GM08714 (cell line): ENCODE results near the gene TIMM8B.

Source experiments
- H3K4me3 ChIP-seq: fragments of 200-500 bp; sonication (Bioruptor generic); 2 replicates; pipeline ENCODE4 v1.5.1; 2014; ENCODE audit warnings: mild to moderate bottlenecking, low read length, inconsistent platforms
- ZNF274 ChIP-seq: IDR thresholded peaks from 2 replicates; pipeline ENCODE4 v1.6.1; 2012; ENCODE audit warnings: mild to moderate bottlenecking, low read depth, low read length

Gene TIMM8B, protein sequence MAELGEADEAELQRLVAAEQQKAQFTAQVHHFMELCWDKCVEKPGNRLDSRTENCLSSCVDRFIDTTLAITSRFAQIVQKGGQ

DNA sequence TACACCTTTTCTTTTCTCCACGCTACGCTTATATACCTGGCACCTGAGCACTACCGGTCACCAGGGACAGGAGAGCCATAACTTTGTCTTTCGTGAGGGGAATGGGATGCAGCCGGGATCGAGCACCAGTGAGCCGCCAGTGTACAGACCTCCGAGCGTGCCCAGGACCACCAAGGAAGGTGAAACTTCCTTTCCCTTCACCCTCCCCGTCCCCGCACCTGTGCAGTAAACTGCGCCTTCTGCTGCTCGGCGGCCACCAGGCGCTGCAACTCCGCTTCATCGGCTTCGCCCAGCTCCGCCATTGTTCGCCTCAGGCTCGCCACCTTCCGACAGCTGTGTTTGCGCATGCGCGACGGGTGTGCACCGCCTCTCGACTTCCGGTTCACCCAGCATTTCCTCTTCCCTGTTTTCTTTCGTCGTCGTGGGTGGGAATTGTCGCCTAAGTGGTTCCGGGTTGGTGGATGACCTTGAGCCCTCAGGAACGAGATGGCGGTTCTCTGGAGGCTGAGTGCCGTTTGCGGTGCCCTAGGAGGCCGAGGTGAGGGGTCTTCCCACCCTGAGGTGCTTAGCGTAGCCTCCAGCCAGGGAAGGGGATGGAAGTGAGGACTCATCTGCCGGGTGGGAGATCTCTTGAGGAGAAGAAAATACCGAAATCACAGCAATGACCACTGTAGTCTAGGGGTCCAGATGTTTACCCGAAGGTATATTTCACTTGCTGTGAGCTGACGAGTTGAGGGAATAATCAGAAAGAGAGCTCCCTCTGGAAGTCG lies at the start of gene TIMM8B, which contains the start of gene SDHD:
TIMM8B (minus strand) TSS at position 335 of the 770 bp plus-strand sequence; CDS start at position 302, 33 bp downstream.
SDHD (plus strand) TSS at position 452 of the 770 bp plus-strand sequence; CDS start at position 487, 35 bp downstream.
- H3K4me3 ChIP-seq = peak within 1 kb of the TSS; percentile 99
- no peak for TF ChIP-seq ZNF274

- H3K4me3 ChIP-seq = no peak overlapping the region
Observed at GRCh38 chr11:112134473-112134872, 47.9 kb upstream of the TIMM8B start.

DNA sequence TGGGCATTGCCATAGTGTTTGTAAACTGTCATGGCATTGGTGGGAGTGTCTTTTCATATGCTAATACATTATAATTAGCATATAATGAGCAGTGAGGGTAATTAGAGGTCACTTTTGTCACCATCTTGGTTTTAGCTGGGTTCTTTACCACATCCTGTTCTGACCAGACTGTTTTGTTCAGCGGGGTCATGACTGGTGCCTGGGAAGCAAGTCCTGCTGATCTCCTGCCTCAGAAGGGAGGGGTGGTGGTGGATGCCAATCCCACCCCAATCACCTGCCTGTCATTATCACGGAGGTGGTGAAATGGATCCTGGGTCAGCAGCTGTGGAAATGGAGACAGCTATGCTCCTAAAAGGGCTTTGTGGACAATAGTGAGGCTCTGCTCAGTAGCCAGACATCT lies 46.2 kb upstream of the TIMM8B start:
- TF ChIP-seq ZNF274 = no peak
- no peak overlapping the region for H3K4me3 ChIP-seq

More at GRCh38 chr11:112134473-112134872, 47.9 kb upstream of the TIMM8B start:
- no peak for TF ChIP-seq ZNF274

- H3K4me3 ChIP-seq = no peak overlapping the region
- TF ChIP-seq ZNF274 = no peak
Observed at GRCh38 chr11:112129656-112130055, 43.1 kb upstream of the TIMM8B start.

DNA sequence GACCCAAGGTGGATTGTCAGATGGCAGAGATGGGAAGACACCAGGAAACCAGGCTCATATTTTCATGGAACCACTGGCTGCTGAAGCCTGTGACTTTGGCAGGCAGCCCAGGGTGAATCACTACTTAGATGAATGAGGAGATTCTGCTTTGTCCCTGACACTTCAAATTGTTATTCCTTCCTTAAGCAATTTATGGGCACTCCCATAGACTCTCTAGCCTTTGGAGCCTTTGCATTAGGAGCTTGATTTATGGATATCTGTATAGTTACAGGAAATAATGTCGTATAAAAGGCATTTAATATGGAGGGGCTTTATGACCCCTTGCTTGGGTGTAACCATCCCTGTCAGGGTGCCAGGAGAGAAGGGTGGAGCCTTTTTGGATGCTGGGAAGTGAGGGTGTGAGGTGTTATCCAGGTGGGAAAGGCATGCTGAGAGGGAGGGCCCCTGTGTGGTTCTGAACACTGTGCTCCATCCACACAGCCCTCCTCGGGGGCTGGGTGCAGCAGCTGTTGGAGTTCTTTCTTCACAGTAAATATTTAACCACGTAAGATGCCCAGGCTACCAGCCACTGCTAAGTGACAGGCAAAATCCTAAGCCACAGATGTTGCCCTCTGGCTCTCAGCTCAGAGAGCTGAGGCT lies 42.0 kb upstream of the TIMM8B start:
- H3K4me3 ChIP-seq = no peak overlapping the region
- TF ChIP-seq ZNF274 = no peak

DNA sequence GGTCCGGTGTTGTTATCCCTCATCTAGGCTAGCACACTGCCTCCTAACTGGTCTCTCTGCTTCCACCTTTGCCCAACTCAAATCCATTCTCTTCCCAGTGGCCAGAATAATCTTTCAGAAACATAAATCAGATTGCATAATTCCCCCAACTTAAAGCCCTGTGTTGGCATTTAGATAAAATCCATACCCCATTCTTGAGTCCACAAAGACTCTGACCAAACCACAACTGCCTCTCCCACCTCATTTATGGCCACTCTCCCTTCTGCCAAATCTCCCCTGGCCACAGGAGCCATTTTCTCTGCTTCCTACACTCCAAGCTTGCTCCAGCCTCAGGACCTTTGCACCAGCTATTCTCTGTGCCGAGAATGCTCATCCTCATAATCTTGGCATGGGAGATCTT lies 40.5 kb upstream of the TIMM8B start:
- no peak for TF ChIP-seq ZNF274
- H3K4me3 ChIP-seq = no peak overlapping the region

- H3K4me3 ChIP-seq = no peak overlapping the region
- TF ChIP-seq ZNF274 = no peak
Observed at GRCh38 chr11:112123129-112123528, 36.6 kb upstream of the TIMM8B start.

GRCh38 chr11:112121981-112122615 lies 35.5 kb upstream of the TIMM8B start:
- no peak for TF ChIP-seq ZNF274
- H3K4me3 ChIP-seq = no peak overlapping the region

DNA sequence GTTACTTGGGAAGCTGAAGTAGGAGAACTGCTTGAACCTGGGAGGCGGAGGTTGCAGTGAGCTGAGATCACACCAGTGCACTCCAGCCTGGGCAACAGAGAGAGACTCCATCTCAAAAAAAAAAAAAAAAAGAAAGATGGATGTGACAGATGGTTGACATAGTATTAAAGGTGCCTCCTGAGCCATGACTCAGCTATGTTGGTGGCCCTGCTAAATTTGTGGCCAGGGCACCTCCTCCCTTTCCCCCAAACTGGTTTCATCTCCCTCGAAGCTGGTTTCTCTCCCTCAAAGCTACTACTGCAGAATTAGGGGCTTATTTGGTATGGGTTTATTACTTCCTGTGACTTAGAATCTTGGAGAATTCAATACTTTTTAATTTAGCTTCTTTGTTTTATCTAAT lies 31.6 kb upstream of the TIMM8B start:
- TF ChIP-seq ZNF274 = no peak

DNA sequence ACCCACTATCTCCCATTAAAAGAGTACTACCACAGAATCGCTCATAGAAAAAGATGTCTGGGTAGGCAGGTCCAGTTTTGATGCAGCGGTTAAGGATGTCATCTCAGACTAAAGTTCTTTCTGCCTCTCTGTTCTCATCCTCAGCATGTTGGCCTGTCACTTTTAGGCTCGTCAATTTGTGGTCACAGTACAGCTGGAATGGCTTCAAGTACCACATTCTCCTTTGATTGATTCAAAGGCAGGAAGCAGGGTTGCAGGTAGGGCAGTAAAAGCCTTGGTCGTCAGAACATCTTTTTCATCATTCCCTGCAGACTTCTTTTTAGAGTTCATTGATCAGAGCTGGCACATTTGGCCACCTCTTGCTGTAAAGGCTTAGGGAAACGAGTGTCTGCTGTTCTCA lies 28.8 kb upstream of the TIMM8B start:
- no peak for TF ChIP-seq ZNF274
- H3K4me3 ChIP-seq = no peak overlapping the region

More for the DNA sequence above, 31.6 kb upstream of the TIMM8B start:
- no peak overlapping the region for H3K4me3 ChIP-seq

GRCh38 chr11:112114460-112114859 lies 27.9 kb upstream of the TIMM8B start:
- TF ChIP-seq ZNF274 = no peak
- no peak overlapping the region for H3K4me3 ChIP-seq

DNA sequence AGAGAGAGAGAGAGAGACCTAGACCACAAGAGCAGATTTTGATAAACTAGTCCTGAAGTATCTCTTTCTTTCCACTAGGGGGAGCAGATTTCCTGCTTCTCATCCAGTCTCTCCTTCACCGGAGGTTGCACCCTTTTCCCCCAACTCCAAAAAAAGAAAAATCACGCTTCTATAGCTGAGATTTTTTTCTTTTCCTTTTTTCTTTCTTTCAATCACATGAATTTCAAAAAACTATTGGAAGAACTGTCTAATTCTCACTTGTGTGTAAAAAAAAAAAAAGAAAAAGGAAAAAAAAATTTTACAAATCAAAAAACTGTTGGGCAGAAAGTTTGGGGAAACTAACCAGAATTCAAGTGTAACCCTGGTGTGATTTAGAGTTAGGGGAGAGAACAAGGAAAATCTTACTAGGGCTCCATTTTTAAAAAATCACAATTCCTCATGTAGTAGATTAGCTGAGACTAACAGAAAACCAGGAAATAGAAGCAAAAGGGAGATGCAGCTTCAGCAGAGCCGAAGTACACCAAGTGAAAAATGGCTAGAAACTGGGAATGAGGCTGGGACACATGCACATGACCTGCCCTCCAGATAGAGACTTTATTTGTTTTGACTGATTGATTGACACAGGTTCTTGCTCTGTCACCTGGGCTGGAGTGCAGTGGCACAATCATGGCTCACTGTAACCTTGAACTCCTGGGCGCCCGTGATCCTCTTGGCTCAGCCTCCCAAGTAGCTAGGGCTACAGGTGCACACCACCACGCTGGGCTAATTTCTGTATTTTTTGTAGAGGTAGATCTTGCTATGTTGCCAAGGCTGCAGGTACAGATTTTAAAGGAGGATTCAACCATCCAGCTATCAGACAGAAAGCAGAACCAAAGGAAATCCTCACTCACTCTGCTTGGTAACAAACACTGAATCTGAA lies 27.2 kb upstream of the TIMM8B start:
- H3K4me3 ChIP-seq = no peak overlapping the region
- TF ChIP-seq ZNF274 = no peak

- TF ChIP-seq ZNF274 = no peak
- no peak overlapping the region for H3K4me3 ChIP-seq
Observed at GRCh38 chr11:112106070-112106469, 19.5 kb upstream of the TIMM8B start.
